NCI-H460 (cell line): ENCODE measurements around the gene HEY2. TPM values are rescaled to one million over a fixed set of nuclear protein-coding genes. Genes with fewer than 3 reads are reported as not detected.

Source experiments
- DNase-seq: peaks from one replicate; pipeline ENCODE4 v3.0.0-alpha.2; 2016; ENCODE audit warnings: low read depth; ENCODE audit errors: extremely low read depth
- total RNA-seq: library from RNA; depleted of rRNA; stranded (reverse); fragments of >200 nt; shearing (Covaris generic); gene quantifications from 2 replicates; pipeline ENCODE4 v1.2.3, GENCODE V29; 2014

Gene HEY2
- total RNA-seq, 1 experiment from 2014 or later: not detected

DNA sequence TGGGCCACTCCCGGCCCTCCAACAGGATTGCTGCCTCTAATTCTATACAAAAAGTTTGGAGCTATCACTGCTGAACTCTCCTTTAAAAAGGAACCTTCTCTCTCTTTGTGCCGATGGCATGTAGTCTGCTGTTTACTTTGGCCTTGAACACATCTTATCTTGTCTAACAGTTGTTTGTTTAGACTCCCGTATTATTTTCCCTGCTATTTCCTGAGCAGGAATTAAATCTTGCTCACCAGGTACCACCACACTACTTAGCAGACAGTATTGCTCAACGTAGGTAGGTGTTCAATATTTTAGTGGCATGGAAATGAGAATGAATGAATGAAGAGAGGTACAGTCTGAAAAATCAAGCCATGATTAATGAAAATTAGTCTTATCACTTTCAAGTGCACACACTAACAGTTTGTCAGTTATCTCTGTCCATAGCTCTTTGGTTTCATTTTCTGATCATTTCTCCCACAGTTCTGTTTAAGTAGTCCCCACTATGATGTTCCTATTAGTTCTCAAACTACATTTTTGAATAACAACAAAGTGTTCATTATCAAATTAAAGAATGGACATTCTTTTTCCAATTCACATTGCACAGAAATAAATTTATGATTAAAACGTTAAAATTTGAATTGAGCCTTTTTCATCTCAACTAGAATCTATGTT, 6.8 kb upstream of the HEY2 start:
- no peak for DNase-seq

DNA sequence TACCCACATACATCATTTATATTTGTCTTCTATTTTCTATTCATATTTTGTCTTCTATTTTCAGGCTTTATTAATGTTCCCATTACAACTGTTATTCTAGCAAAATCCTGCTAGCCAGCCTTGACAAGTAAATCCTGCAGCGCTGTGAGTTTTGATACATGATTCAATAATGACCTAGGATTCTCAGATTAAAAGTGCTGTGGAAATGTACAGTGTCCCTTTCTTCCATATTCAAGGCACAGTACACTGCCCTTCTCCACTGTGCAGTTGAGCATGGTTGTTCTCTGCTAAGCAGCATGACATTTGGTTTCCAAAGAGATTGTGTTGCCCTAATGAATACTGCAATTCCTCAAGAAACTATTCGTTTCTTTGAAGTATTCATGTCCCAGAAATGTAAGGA, 5.8 kb upstream of the HEY2 start:
- no peak for DNase-seq

DNA sequence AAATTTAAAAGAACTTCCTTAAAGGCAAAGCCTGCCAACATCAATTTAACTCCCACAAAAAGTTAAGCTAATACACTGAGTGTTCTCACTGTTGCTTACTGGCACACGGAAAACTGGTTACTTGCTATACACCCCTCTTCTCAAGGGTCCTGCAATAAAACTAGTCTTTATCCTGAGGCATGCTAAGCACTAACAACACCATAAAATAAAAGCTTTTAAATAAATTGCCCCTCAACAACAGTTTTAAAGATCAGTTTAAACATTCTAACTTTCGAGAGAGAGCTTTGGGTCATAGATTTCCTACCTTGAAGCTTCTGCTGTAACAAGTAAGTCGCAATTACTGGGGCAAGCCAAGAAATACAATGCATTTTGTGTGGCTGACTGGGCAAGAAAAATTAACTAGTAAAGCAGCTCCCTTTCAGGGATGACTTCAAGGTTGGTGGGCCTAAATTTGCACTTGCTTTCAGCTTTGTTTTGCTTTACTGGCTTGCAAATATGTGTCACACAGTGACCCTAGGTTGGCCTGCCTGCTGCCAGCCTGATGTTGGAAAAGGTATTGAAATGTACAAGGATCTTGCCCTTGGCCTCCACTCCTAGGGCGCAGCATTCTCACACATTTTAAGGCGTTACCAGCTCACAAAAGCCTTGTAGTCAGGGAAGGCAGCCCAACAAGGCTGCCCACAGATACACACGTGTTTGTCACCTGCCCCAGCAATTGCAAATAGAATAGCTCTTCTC, 4.0 kb upstream of the HEY2 start:
- no peak for DNase-seq

DNA sequence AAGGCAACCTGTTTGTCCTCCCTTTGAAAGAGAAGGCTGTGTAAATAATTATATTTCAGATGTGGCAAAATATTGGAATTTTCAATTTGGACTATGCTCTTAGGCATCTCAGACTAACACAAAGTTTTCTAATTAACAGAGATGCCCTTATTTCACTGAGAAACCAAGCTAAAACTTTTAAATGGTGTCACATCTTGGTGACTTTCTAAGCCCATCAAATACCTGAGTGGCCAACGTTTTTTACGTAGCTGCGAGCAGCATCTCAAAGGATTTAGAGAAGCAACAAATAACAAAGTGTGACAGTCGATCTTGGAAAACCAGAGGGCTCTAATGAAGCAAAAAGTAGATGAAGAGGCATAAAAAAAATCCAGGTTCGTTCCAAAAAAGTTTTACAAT, 3.4 kb upstream of the HEY2 start:
- no peak for DNase-seq

DNA sequence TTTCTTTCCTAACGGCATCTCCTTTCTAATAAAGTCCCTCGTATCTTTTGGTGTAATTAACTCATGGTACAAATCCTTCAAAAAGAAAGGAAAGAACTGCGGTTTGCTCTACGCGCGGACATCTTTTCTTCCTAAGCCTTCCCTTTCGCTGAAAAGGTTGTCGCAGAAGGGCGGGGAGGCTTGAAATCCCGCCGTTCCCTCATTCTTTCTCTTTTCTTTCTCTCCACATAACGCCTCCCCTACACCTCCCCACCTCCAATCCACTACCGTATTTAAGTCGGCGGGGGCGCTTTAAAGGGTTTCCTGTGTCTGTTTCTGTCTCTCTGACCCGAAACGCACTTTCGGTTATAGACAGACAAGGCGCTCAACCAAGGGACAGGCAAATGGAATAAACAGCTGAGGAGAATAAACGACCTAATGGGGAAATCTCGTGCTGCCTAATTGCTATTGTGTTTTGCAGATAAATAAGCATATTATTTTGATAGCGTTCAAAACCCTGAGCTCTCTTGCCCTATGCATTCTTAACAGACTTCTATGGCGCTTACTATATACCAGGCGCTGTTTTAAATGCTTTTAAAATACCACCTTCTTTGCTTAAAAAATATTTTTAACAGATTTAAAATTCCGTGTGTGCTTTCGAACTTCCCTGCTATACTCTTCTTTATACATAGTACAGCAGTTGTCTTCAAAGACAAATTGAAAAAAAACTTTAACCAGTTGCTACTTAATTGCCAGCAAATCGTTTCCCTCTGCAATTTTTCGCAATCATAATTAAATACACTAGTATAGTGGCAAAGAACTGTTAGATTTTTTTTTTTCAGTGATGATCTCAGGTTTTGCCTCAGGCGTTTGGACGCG, 2.5 kb upstream of the HEY2 start:
- no peak for DNase-seq

DNA sequence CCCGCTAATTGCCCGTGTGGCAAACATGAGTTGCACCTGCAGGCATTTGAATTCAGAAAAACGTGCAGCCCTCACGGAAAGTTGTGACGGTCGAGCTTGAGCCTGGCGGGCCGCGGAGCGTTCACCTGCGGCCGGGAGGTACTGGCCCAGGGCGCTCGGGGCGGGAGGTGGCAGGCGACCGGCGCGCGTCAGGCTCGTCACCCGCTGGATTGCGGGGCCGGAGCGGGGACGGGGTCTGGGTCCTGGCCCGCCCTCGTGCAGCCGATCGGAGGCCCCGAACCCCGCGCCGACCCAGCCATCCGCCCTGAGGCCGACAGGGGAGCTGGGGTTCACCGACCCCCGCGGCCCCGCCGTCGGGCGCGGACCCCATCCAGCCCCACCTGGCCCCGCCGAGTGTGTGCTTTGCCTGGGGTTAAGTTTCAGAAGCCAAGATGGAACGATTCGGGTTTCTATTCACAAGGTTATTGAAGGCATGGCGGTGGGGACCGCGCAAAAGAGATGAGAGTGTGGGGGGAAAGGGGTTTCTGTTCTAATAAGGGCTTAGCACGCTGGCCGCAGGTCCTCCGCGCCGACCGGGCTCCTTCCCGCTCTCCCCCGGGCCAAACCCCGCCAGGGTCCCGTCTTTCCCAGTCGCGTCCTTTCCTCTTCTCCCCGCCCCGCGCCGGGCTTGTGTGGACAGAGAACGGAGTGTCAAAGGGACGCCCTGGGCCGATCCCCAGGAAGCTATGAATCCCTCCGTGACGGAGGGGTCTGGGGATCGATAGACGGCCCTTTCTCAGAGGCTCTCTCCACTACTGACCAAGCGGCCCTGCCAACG, 1.6 kb upstream of the HEY2 start:
- no peak for DNase-seq

DNA sequence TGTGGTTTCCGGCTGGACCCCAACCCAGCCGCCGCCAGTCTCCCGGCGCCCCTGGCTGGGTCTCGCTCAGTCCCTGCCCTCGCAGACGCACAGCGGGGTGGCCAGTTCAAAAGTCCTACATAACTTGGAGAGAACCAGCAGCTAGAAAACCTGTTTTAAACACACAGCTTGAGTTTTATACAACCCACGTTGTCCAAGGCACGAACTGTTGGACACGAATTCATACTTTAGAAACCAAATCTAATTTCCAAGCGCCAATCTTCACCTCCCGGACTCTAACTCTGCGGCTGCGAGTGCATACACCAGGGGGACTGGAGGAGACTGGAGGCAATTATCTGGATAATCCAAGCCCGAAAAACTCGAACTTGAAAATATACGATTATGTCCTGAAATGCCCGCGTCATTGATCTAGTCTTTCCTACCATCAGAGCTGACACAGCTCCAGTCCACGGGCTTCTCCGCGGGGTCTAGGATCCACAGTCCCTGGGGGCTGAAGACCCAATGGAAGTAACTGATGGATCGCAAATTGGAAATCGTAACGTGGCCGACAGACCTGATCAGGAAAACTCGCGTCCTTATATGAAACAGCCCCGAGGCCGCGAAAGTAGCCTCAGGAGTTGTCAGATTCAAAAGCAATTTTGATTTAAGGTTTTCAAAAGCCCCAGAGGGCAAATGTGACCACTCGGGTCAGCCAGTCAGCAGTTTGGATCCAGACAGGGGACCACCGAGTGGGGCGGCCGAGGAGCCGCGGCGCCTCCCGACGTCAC, 843 bp upstream of the HEY2 start:
- DNase-seq: no peak

DNA sequence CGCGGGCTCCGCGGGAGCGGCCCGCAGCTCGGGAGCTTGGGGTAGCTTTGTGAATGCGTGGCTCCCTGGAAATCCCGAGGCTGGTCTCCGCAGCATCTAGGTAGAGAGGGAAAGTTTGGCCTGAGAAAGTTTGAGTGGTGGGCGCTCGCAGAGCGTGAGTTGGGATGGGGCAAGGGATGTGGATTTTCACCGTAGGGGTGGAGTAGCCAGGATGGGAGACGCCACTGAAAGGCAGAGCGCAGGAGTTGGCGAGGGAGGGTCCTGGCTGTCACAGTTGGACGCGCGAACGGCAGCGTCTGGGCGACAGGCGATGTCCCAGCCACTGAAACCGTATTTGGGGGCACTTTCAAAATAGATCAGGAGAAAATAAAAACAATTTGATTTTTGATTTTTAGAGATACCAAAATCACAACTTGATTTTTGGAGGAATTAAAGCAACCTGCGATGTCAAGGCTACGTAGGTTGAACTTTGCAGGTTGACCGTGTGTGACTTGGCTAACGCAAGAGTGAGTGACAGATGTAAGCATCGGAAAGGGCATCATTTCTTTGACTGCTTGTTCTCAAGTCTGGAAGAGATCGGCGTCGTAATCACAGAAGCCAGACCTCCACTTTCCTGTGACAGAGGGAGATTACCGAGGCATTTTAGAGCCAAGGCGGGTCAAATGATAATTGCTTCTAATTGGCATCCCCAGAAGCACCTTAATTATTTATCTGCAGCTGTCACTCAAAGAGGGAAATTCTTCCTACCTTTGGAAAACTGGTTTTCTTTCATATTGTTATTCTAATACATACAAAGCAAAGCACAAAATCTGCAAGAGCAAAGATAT, 646 bp downstream of the HEY2 start:
- DNase-seq: no peak

DNA sequence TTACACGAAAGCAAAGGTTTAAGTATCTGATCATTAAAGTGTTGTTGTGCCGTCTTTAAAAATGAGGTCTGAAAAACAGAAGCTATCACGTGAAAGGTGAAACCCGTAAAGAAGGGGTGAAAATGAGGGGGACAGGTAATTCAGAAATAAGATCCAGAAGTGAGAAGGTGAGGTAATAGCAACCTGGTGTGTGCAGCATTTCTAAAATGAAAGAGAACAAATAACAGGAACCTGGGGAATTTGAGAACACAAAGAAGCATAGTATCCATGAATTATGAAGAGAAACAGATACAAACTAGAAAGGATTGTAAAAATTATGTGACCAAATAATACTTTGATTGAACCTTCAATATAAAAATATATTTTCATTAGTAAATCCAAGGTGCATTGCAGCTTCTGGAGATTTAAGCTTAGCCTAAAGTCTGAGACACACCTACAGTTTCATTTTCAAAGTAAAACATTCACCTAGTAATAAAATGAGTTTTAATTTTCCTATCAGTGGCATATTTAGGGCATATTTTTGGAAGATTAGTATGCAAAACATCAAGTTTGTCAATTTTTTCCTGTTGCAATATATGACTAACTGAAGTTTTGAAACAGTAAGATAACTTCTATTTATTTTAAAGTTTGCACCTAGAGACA, 1.4 kb downstream of the HEY2 start:
- DNase-seq: no peak

DNA sequence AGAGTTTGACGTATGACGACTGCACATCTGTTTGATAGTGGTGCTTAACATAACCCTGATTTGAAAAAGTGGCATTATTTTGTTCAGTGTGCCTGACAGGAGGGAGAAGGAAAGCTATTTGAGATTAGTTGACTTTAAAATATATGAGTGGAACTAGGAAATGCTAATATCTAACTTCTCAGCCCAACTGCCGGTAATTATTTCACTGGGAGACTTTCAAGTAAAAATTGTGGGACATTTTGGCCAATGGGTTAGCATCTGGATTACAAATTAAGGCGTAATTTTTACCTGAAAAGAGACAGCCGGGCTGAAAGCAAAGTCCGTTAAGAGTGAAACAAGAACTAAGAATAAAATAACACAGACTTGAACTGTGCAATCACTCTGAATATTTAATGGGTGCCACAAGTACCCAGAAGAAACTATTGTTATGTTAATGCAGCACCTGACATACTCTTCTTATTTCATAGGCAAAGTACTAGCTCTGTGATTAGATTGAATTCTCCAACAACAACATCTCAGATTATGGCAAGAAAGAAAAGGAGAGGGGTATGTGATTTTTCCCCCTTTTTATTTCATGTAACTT, 2.0 kb downstream of the HEY2 start:
- DNase-seq: no peak

DNA sequence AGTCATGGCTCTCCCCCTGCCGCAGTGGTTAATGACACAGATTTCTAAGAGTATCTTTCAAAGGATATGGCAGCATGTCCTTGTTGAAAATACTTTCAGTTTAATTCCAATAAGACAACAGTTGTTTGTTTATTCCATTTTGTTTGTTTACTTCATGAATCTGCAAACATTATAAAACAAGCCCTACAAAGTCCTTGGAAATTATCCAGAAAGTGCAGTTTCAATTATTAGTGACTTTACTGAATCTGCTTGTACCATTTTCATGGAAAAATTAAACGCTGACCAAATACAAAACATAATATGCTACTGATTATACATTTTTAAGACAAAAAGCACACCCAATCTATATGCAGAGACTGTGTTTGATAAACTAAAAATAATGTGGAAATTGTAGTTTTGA, 3.3 kb downstream of the HEY2 start:
- DNase-seq: no peak

DNA sequence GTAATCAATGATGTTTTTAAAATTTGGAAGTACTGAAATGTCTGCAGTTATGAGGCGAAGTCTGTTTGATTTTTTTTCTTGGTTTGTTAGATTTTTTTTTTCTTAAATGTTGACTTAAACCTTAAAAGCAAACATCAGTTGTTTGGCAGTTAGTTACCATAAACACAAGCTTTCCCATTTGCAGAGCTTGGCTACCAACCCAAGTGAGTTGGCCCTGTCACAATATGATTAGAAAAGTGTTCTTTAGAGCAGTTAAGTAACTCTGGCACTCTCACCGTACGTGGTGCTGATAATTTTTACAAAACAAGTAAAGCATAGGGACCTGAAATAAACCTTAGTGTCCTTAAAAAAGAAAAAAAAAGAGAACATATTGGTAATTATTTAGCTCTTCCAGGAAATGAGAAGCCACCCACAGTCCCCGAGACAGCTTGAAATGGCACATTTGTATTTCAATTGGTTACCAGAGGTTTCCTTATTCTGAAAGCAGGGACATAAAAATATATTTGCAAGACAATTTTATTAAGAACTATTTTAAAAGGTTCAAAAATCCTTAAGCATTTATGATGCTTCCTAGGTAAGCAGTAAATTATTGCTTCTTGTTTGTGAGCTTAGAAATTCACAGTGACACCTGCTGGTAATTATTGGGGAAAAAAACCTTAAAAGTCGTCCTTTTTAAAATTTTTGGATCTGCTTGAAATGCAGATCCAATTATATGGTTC, 3.9 kb downstream of the HEY2 start:
- no peak for DNase-seq

DNA sequence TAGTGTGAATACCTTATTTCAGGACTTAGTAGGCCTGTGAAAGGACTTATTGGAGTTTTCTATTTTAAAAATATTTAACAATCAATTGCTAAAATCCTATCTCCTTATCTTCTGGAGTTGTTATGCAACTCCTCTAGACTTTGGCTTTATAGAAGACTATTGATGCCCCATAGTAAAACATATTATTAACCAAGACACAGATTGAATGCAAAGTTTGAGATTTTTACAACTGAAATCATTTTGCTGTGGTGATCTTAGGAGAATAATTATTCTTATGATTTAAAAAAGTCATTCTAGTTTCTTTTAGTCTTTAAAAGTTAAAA, 4.5 kb downstream of the HEY2 start:
- DNase-seq: no peak

DNA sequence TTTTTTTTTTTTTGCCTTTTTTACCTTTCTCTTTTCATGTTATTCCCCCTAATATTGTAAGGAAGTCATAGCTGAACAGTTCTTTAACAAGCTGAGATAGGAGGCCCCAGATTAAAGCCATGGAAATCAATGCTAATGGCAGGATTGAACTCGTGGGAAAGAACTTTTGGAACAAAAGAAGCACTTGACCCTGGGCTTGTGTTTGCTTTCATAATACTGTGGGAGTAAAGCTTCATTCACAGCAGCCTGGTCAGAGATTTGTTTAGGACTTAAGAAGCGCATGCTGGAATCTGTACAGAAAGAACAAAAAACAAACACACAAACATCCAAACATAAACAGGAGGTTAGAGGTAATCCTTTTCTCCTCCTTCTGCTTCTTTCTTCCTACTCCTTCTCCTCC, 5.1 kb downstream of the HEY2 start:
- no peak for DNase-seq

DNA sequence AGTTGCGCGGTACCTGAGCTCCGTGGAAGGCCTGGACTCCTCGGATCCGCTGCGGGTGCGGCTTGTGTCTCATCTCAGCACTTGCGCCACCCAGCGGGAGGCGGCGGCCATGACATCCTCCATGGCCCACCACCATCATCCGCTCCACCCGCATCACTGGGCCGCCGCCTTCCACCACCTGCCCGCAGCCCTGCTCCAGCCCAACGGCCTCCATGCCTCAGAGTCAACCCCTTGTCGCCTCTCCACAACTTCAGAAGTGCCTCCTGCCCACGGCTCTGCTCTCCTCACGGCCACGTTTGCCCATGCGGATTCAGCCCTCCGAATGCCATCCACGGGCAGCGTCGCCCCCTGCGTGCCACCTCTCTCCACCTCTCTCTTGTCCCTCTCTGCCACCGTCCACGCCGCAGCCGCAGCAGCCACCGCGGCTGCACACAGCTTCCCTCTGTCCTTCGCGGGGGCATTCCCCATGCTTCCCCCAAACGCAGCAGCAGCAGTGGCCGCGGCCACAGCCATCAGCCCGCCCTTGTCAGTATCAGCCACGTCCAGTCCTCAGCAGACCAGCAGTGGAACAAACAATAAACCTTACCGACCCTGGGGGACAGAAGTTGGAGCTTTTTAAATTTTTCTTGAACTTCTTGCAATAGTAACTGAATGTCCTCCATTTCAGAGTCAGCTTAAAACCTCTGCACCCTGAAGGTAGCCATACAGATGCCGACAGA, 9.9 kb downstream of the HEY2 start:
- DNase-seq: no peak

DNA sequence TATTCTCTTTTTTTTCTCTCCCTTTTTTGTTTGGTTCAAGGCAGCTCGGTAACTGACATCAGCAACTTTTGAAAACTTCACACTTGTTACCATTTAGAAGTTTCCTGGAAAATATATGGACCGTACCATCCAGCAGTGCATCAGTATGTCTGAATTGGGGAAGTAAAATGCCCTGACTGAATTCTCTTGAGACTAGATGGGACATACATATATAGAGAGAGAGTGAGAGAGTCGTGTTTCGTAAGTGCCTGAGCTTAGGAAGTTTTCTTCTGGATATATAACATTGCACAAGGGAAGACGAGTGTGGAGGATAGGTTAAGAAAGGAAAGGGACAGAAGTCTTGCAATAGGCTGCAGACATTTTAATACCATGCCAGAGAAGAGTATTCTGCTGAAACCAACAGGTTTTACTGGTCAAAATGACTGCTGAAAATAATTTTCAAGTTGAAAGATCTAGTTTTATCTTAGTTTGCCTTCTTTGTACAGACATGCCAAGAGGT, 10.6 kb downstream of the HEY2 start:
- no peak for DNase-seq

DNA sequence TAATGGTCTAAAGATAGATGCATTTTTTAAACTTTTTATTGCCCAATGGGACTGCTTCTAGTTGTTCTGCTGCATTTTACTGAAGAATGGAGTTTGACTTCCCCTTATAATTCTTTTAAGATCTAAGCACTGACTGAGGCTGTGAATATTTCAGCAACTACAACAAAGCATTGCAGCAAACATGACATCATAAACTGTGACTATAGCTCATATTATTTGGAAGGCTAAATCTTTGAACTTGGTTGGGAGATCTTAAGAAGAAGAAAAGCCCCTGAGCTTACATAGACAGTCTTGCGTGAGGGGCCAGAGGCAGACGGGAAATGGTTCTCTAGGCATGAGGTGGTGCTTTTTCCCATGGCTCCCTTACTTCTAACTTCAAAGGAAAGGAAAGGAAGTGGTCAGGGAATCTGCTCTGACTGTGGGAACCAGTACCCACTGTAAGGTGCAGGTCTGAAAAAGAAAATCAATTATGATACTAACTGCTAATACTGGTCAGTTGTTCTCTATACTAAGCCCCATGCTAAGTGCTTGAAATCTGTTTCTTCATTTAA, 14.8 kb downstream of the HEY2 start:
- no peak for DNase-seq
